ENCODE measurements around the gene CDH15.
A peak's percentile ranks its signal among the peaks of the same experiment; 100 is the strongest.

CDH15 gene

GRCh38 chr16:89217388-89218191 is 46.0 kb downstream of the CDH15 start, which contains the start of gene ZNF778 (continued):
- TF ChIP-seq ZNF148 (tag by site-specific recombination; IDR thresholded peaks at IDR 0.05; ENCODE audit: borderline replicate concordance) (no peak), GLIS1 (tag by site-specific recombination; IDR thresholded peaks at IDR 0.05) (no peak), ZBTB26 (tag by site-specific recombination; optimal IDR thresholded peaks at IDR 0.05) (peak; percentile 91), PRDM1 (tag by site-specific recombination; IDR thresholded peaks at IDR 0.05) (no peak), ZSCAN23 (tag by site-specific recombination; IDR thresholded peaks at IDR 0.05) (no peak), ZNF529 (tag by site-specific recombination; IDR thresholded peaks at IDR 0.05; ENCODE audit: insufficient replicate concordance) (no peak), ZNF223 (tag by site-specific recombination; IDR thresholded peaks at IDR 0.05) (no peak), ZEB2 (tag by site-specific recombination; IDR thresholded peaks at IDR 0.05) (peak; percentile 69; the same call in 1 of the 2 replicates), ZNF768 (tag by site-specific recombination; IDR thresholded peaks at IDR 0.05) (no peak), PRDM6 (tag by site-specific recombination; IDR thresholded peaks at IDR 0.05) (no peak), ZNF623 (tag by site-specific recombination; IDR thresholded peaks at IDR 0.05) (no peak), ZNF202 (tag by site-specific recombination; IDR thresholded peaks at IDR 0.05; ENCODE audit: borderline replicate concordance) (no peak), ZBTB8A (tag by site-specific recombination; IDR thresholded peaks at IDR 0.05) (no peak), YY1 (tag by site-specific recombination; IDR thresholded peaks at IDR 0.05) (no peak), ZFP41 (tag by site-specific recombination; IDR thresholded peaks at IDR 0.05; ENCODE audit: borderline replicate concordance) (no peak), ZBTB7A (tag by site-specific recombination; IDR thresholded peaks at IDR 0.05; ENCODE audit: low read depth) (no peak), OSR2 (tag by site-specific recombination; IDR thresholded peaks at IDR 0.05) (no peak), AEBP2 (tag by site-specific recombination; IDR thresholded peaks at IDR 0.05; ENCODE audit: borderline replicate concordance) (no peak), ZNF558 (tag by site-specific recombination; IDR thresholded peaks at IDR 0.05) (no peak), ZNF843 (tag by site-specific recombination; IDR thresholded peaks at IDR 0.05) (peak; percentile 38), HOXD13 (CRISPR knock-in tag; IDR thresholded peaks at IDR 0.05; ENCODE audit: borderline replicate concordance) (no peak), ZNF335 (tag by site-specific recombination; conservative IDR thresholded peaks at IDR 0.05) (peak; percentile 67; the same call in 1 of the 2 replicates), ZNF707 (tag by site-specific recombination; IDR thresholded peaks at IDR 0.05) (no peak), ZXDB (tag by site-specific recombination; IDR thresholded peaks at IDR 0.05) (peak; percentile 84), ZNF530 (tag by site-specific recombination; IDR thresholded peaks at IDR 0.05; ENCODE audit: low read depth) (no peak)
- TF ChIP-seq, protein P1, sequence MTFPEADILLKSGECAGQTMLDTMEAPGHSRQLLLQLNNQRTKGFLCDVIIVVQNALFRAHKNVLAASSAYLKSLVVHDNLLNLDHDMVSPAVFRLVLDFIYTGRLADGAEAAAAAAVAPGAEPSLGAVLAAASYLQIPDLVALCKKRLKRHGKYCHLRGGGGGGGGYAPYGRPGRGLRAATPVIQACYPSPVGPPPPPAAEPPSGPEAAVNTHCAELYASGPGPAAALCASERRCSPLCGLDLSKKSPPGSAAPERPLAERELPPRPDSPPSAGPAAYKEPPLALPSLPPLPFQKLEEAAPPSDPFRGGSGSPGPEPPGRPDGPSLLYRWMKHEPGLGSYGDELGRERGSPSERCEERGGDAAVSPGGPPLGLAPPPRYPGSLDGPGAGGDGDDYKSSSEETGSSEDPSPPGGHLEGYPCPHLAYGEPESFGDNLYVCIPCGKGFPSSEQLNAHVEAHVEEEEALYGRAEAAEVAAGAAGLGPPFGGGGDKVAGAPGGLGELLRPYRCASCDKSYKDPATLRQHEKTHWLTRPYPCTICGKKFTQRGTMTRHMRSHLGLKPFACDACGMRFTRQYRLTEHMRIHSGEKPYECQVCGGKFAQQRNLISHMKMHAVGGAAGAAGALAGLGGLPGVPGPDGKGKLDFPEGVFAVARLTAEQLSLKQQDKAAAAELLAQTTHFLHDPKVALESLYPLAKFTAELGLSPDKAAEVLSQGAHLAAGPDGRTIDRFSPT (tag by site-specific recombination; IDR thresholded peaks at IDR 0.05): no peak
- TF ChIP-seq, protein P2, sequence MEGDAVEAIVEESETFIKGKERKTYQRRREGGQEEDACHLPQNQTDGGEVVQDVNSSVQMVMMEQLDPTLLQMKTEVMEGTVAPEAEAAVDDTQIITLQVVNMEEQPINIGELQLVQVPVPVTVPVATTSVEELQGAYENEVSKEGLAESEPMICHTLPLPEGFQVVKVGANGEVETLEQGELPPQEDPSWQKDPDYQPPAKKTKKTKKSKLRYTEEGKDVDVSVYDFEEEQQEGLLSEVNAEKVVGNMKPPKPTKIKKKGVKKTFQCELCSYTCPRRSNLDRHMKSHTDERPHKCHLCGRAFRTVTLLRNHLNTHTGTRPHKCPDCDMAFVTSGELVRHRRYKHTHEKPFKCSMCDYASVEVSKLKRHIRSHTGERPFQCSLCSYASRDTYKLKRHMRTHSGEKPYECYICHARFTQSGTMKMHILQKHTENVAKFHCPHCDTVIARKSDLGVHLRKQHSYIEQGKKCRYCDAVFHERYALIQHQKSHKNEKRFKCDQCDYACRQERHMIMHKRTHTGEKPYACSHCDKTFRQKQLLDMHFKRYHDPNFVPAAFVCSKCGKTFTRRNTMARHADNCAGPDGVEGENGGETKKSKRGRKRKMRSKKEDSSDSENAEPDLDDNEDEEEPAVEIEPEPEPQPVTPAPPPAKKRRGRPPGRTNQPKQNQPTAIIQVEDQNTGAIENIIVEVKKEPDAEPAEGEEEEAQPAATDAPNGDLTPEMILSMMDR (tag by site-specific recombination; IDR thresholded peaks at IDR 0.05): 0 out of 2 replicates have a peak, but pooled peaks have one; percentile 19
